IMR-90 (cell line): Measurements from ENCODE around the gene AZGP1. TPM values are rescaled to one million over a fixed set of nuclear protein-coding genes. Genes with fewer than 3 reads are reported as not detected.

Experiments used
- ATAC-seq: fragments of 200-7000 bp; cut with Tn5 transposase; 2 replicates; pipeline ENCODE4 v1.9.1; 2020; ENCODE audit warnings: low read depth, mild to moderate bottlenecking, moderate library complexity
- BruUV-seq: library from RNA; stranded (reverse); fragments of 400-500 nt; replicated peaks from 2 replicates; lab custom pipeline; 2021; lab: Mats Ljungman, UMichigan
- CTCF ChIA-PET: fragments of 300-600 bp; formaldehyde crosslinking; extraction: SDS; loops from one replicate; lab custom pipeline; 2021; ENCODE audit warnings: antibody characterized with exemption; lab: Yijun Ruan, JAX
- POLR2A ChIA-PET: fragments of 300-600 bp; sonication (Branson Sonifier 250); formaldehyde crosslinking; loops from one replicate; lab custom pipeline; 2022; ENCODE audit warnings: antibody characterized with exemption; ENCODE audit not compliant: unreplicated experiment; lab: Charles Lee
- DNase-seq: peaks from one replicate; pipeline ENCODE4 v3.0.0; 2013
- H2AFZ ChIP-seq: replicated peaks from 2 replicates; pipeline ENCODE3; 2013; ENCODE audit warnings: low read length, mild to moderate bottlenecking; ENCODE audit not compliant: poor library complexity
- H2AK5ac ChIP-seq: 2 replicates; pipeline ENCODE4 v1.6.1; 2013; ENCODE audit warnings: low read depth, low read length, inconsistent platforms
- H2AK9ac ChIP-seq: replicated peaks from 2 replicates; pipeline ENCODE3; 2013; ENCODE audit warnings: mild to moderate bottlenecking, low read depth, low read length, moderate library complexity; ENCODE audit not compliant: poor library complexity
- H2BK120ac ChIP-seq: 2 replicates; pipeline ENCODE4 v1.6.1; 2013; ENCODE audit warnings: low read depth, low read length, inconsistent platforms
- H2BK15ac ChIP-seq: 3 replicates; pipeline ENCODE4 v1.6.1; 2013; ENCODE audit warnings: low read depth, low read length, inconsistent platforms
- H2BK20ac ChIP-seq: 2 replicates; pipeline ENCODE4 v1.6.1; 2013; ENCODE audit warnings: low read depth, mild to moderate bottlenecking, inconsistent platforms, low read length, moderate library complexity
- H2BK5ac ChIP-seq: 2 replicates; pipeline ENCODE4 v1.6.1; 2013; ENCODE audit warnings: mild to moderate bottlenecking, low read depth, low read length, inconsistent platforms; ENCODE audit not compliant: poor library complexity, severe bottlenecking
- H3K14ac ChIP-seq: replicated peaks from 2 replicates; pipeline ENCODE4 v1.6.1; 2013; ENCODE audit warnings: low read depth, low read length, inconsistent platforms
- H3K18ac ChIP-seq: 2 replicates; pipeline ENCODE4 v1.6.1; 2013; ENCODE audit warnings: low read depth, low read length, control low read depth
- H3K23ac ChIP-seq: 2 replicates; pipeline ENCODE4 v1.6.1; 2013; ENCODE audit warnings: low read depth, low read length, inconsistent platforms
- H3K27ac ChIP-seq: 2 replicates; pipeline ENCODE4 v1.5.1; 2013; ENCODE audit warnings: mild to moderate bottlenecking, control low read depth, low read length; ENCODE audit not compliant: insufficient read depth
- H3K27me3 ChIP-seq: 2 replicates; pipeline ENCODE4 v1.6.1; 2013; ENCODE audit warnings: low read length; ENCODE audit not compliant: control insufficient read depth, insufficient read depth
- H3K36me3 ChIP-seq: 2 replicates; pipeline ENCODE4 v1.6.1; 2013; ENCODE audit warnings: low read length, mixed read lengths; ENCODE audit not compliant: control insufficient read depth, insufficient read depth
- H3K4ac ChIP-seq: 2 replicates; pipeline ENCODE4 v1.6.1; 2013; ENCODE audit warnings: low read depth, low read length, inconsistent platforms
- H3K4me1 ChIP-seq: 2 replicates; pipeline ENCODE4 v1.6.1; 2013; ENCODE audit warnings: low read length, mixed read lengths; ENCODE audit not compliant: control insufficient read depth, insufficient read depth
- H3K4me2 ChIP-seq: 2 replicates; pipeline ENCODE4 v1.6.1; 2013; ENCODE audit warnings: low read depth, mild to moderate bottlenecking, control low read depth, low read length, moderate library complexity
- H3K4me3 ChIP-seq: 2 replicates; pipeline ENCODE4 v1.5.1; 2013; ENCODE audit warnings: low read depth, mild to moderate bottlenecking, control low read depth, low read length, moderate library complexity; ENCODE audit not compliant: insufficient read depth
- H3K56ac ChIP-seq: 2 replicates; pipeline ENCODE4 v1.6.1; 2013; ENCODE audit warnings: low read length, inconsistent platforms; ENCODE audit not compliant: insufficient read depth; ENCODE audit errors: extremely low read depth
- H3K79me1 ChIP-seq, 2 experiments: 2 replicates each; pipeline ENCODE4 v1.6.1; 2013; ENCODE audit warnings: low read length in 2 of 2, inconsistent platforms in 1 of 2, low read depth in 1 of 2
- H3K9ac ChIP-seq: 2 replicates; pipeline ENCODE4 v1.6.1; 2013; ENCODE audit warnings: low read depth, low read length, control low read depth
- H3K9me1 ChIP-seq: 2 replicates; pipeline ENCODE4 v1.6.1; 2013; ENCODE audit warnings: low read length, inconsistent platforms; ENCODE audit not compliant: insufficient read depth
- H3K9me3 ChIP-seq: 2 replicates; pipeline ENCODE4 v1.6.1; 2013; ENCODE audit warnings: low read length; ENCODE audit not compliant: control insufficient read depth, insufficient read depth
- H4K20me1 ChIP-seq: 2 replicates; pipeline ENCODE4 v1.6.1; 2013; ENCODE audit warnings: low read length, inconsistent platforms; ENCODE audit not compliant: insufficient read depth
- H4K5ac ChIP-seq: 2 replicates; pipeline ENCODE4 v1.6.1; 2013; ENCODE audit warnings: mild to moderate bottlenecking, low read depth, low read length, control low read depth
- H4K8ac ChIP-seq, 2 experiments: 2 replicates each; pipeline ENCODE4 v1.6.1; 2013; ENCODE audit warnings: low read depth in 2 of 2, low read length in 2 of 2, control low read depth in 1 of 2, inconsistent platforms in 1 of 2
- H4K91ac ChIP-seq: 2 replicates; pipeline ENCODE4 v1.6.1; 2013; ENCODE audit warnings: low read depth, low read length, inconsistent platforms; ENCODE audit not compliant: insufficient read depth
- BHLHE40 ChIP-seq: fragments of 150-350 bp; IDR thresholded peaks from 2 replicates; pipeline ENCODE4 v1.6.1; 2016; ENCODE audit warnings: mild to moderate bottlenecking, low read depth, low read length
- CEBPB ChIP-seq: IDR thresholded peaks from 2 replicates; pipeline ENCODE4 v1.6.1; 2012; ENCODE audit warnings: low read depth, low read length, improper control_type of control experiment
- RCOR1 ChIP-seq: IDR thresholded peaks from 2 replicates; pipeline ENCODE4 v1.6.1; 2012; ENCODE audit warnings: mild to moderate bottlenecking, low read length, improper control_type of control experiment; ENCODE audit not compliant: insufficient replicate concordance
- WGBS, 2 experiments: methylation state at CpG; one replicate each; pipeline versions ENCODE4 v1.1.5 to v1.1.7; 2013; ENCODE audit warnings: missing lambda C conversion rate in 2 of 2; ENCODE audit not compliant: insufficient read length in 1 of 2; ENCODE audit errors: extremely low coverage in 2 of 2; 5-methylcytosine and 5-hydroxymethylcytosine counted together
- dilution Hi-C: fragments of 300-500 bp; cut with HindIII; formaldehyde crosslinking; loops from one replicate; pipeline ENCODE4 v1.14.3; 2018; ENCODE audit warnings: low sequenced_read_pairs; ENCODE audit not compliant: unreplicated experiment
- in situ Hi-C: fragments of 300-500 bp; cut with MboI; formaldehyde crosslinking; loops from 3 replicates; pipeline ENCODE4 v1.14.3; 2019; ENCODE audit warnings: low sequenced_read_pairs, inconsistent platforms, mixed read lengths
- intact Hi-C: fragments of 100-400 bp; cut with micrococcal nuclease; formaldehyde crosslinking; loops from 2 replicates; pipeline ENCODE4 v1.10.0; 2022
- polyA plus RNA-seq, 3 experiments: library from polyadenylated mRNA; depleted of rRNA; stranded (reverse); fragments of >200 nt; gene quantifications; 2 replicates each; pipeline ENCODE4 v1.2.3, GENCODE V29; 2012; ENCODE audit warnings: low replicate concordance in 1 of 3
- total RNA-seq: library from RNA; depleted of rRNA; stranded (reverse); fragments of >200 nt; gene quantifications from 2 replicates; pipeline ENCODE4 v1.2.3, GENCODE V29; 2012

Gene AZGP1
- total and polyA plus RNA-seq, 2 of the 4 experiments (the other 2 are of a cell fraction): not detected

GRCh38 chr7:99923200-99923599, 52.6 kb downstream of the AZGP1 start:
- CTCF ChIA-PET: interaction anchor here (0.6 kb wide), 3 partner anchors 17 to 112 kb away, joined by 3 to 4 read pairs (median 3); no protein-coding TSS in a partner anchor

More at GRCh38 chr7:99923200-99923599, 52.6 kb downstream of the AZGP1 start:
- H2AK9ac ChIP-seq: no peak overlapping the region
- H2BK15ac ChIP-seq: no peak overlapping the region
- intact Hi-C loops (loop anchor here (10.0 kb wide), 1 partner anchor 132 kb away; no protein-coding TSS in a partner anchor), in situ Hi-C loops (no loop called here), dilution Hi-C loops (no loop called here)
- H3K4ac ChIP-seq: no peak overlapping the region
- no peak overlapping the region for H3K56ac ChIP-seq
- ATAC-seq (no peak), DNase-seq (no peak)
- no peak overlapping the region for H3K14ac ChIP-seq
- peaks cover 2% of the 10 kb centered on the region for H3K36me3 ChIP-seq
- H4K20me1 ChIP-seq: peaks cover 3% of the 10 kb centered on the region; the same call in 1 of the 2 replicates
- H3K4me1 ChIP-seq: no peaks in the 10 kb centered on the region
- no peak overlapping the region for H3K9ac ChIP-seq
- POLR2A ChIA-PET: interaction anchor here (0.6 kb wide), 1 partner anchor 9 kb away, joined by 3 read pairs; no protein-coding TSS in a partner anchor
- peaks cover 3 to 19% of the 10 kb centered on the region in 2 experiments for H3K79me1 ChIP-seq
- H3K27me3 ChIP-seq: peaks cover 4% of the 10 kb centered on the region
- H2BK5ac ChIP-seq: no peak overlapping the region
- BruUV-seq: no TSS peak
- no peak overlapping the region for H2BK20ac ChIP-seq
- WGBS, 2 experiments: 100% methylated on average over 1 of the region's 3 CpGs; no CpG with 5 or more reads in 1 of the 2 experiments
- no peak overlapping the region for H3K23ac ChIP-seq
- no peak overlapping the region for H3K4me3 ChIP-seq
- no peaks in the 10 kb centered on the region for H3K9me3 ChIP-seq
- no peak overlapping the region for H4K91ac ChIP-seq
- no peak overlapping the region for H3K4me2 ChIP-seq
- no peak overlapping the region for H3K27ac ChIP-seq
- no peak overlapping the region for H2AFZ ChIP-seq
- H4K8ac ChIP-seq: no peak overlapping the region
- H2AK5ac ChIP-seq: no peak overlapping the region
- H3K18ac ChIP-seq: no peak overlapping the region
- H2BK120ac ChIP-seq: no peak overlapping the region
- no peaks in the 10 kb centered on the region for H3K9me1 ChIP-seq
- TF ChIP-seq RCOR1: no peak
- no peak for TF ChIP-seq CEBPB
- TF ChIP-seq BHLHE40: no peak
- H4K5ac ChIP-seq: no peak overlapping the region
